Activated T-cell treated with anti-CD3 and anti-CD28 coated beads, Interleukin-2, amount 50 U/mL, for 1 hour (primary cell): Measurements from ENCODE around the gene SETD1A.

Source experiments
- DNase-seq: peaks from one replicate; pipeline ENCODE4 v3.0.0-alpha.2; 2020

Gene SETD1A

DNA sequence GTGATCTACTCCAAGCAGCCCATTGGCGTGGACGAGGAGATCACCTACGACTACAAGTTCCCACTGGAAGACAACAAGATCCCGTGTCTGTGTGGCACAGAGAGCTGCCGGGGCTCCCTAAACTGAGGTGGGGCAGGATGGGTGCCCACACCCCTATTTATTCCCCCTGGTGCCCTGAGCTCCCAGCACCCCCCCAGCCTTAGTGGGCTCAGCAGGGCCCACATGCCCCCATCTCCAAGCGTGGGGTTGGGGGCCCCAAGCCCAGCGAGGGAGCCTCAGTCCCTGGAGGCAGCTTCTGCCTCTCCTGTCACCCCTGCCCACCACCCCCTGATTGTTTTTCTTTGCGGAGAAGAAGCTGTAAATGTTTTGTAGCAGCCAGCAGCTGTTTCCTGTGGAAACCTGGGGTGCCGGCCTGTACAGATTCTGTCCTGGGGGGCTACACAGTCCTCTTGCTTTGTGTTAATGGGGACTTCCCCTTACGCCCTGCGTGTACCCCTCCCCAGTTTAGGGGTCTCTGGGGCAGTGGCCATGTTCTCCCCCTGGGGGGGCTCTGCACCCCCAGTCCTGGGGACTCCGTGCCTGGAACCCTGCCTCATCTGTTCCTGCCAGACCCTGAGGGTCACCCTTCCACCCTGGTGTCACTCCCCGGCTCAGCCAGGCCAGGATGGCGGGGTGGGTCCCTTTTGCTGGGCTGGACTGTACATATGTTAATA lies 26.5 kb downstream of the SETD1A start:
- no peak for DNase-seq

DNA sequence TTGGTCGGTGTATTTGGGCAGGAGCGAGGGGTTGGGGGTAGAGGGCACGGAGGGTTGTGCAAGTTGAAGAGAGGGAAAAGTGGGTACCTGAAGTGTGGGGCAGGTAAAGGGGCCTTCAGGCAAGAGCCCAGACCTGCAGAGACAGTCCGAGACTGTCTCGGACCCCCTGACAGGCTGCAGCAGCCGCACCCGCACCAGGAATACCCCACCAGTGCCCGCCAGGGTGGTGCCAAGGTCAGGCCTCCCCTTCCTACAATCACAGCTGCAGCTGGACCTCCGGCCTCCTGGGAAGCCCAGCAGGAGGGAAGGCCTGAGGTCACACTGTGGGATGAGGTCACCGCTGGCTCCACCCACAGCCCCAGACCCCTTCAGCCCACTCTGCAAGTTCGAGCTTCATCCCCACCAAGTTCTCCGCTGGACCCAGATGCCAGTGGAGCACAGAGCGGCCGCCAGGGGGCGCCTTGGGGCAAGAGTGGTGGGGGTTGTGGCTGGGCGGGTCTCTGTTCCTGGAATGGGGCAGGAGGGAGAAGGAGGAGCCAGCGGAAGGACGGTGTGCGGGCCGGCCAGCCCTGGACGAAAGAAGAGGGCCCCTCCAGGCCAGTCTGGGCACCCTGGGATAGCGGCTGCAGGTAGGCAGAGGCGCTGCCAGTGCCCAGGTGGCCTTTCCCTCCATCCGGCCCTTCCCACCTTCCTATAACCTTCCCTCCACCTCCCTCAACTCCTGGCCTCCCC lies 27.3 kb downstream of the SETD1A start, which contains the start of gene HSD3B7:
Gene HSD3B7 (plus strand): TSS at position 539 of the 732 bp plus-strand sequence. CDS start 452 bp downstream, outside the sequence.
- DNase-seq: peak; percentile 83

DNA sequence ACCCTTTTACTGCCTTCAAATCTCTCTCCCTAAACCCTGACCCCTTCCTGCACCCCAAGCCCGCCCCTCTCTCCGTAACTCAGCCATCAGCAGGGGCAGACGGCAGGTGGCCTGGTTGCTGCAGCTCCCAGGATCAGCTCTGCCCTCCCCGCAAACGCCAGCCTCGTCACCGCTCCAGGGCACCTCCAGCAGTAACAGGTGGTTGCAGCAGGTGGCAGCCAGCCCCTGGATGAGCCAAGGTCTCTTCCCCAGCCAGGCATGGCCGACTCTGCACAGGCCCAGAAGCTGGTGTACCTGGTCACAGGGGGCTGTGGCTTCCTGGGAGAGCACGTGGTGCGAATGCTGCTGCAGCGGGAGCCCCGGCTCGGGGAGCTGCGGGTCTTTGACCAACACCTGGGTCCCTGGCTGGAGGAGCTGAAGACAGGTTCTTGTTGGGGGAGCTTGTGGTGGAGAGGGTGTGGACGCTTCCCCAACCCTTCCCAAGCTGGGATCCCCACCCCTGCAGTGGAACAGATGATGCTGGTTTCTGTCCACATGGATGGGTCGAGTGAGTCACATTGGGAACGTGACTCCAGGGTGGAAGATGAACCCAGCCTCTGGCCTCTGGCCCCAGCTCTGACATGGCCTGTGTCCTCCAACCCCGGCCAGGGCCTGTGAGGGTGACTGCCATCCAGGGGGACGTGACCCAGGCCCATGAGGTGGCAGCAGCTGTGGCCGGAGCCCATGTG lies 28.0 kb downstream of the SETD1A start:
- DNase-seq: no peak

DNA sequence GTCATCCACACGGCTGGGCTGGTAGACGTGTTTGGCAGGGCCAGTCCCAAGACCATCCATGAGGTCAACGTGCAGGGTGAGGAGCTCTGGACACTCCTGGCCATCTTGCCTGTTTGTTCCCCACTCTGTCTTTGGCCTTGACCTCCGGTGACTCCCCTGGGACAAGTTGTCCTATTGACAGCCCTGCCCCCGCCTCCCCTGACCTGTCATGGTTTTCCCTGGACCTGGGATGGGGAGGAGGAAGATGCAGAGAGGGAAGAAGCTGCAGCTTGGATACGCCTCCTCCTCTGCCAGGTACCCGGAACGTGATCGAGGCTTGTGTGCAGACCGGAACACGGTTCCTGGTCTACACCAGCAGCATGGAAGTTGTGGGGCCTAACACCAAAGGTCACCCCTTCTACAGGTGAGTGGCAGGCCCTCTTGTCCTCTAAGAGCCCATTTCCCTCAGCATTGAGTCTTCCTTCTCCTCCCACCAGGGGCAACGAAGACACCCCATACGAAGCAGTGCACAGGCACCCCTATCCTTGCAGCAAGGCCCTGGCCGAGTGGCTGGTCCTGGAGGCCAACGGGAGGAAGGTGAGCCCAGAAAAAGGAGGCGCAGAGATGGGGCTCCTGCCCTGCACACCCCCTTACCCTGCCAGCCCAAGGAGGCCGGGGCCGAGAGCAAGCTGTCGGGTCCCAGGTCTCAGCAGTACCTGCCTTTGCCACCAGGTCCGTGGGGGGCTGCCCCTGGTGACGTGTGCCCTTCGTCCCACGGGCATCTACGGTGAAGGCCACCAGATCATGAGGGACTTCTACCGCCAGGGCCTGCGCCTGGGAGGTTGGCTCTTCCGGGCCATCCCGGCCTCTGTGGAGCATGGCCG lies 28.8 kb downstream of the SETD1A start:
- DNase-seq: no peak

DNA sequence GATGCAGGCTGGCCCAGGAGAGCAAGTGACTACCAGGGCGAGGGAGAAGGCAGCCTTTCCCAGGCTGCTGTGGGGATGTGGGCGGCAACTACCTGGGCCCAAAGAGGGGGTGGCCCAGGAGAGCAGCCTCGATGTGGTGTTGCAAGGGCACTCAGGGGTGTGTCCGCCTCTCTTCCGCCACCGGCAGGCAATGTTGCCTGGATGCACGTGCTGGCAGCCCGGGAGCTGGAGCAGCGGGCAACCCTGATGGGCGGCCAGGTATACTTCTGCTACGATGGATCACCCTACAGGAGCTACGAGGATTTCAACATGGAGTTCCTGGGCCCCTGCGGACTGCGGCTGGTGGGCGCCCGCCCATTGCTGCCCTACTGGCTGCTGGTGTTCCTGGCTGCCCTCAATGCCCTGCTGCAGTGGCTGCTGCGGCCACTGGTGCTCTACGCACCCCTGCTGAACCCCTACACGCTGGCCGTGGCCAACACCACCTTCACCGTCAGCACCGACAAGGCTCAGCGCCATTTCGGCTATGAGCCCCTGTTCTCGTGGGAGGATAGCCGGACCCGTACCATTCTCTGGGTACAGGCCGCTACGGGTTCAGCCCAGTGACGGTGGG lies 30.1 kb downstream of the SETD1A start:
- DNase-seq: no peak

DNA sequence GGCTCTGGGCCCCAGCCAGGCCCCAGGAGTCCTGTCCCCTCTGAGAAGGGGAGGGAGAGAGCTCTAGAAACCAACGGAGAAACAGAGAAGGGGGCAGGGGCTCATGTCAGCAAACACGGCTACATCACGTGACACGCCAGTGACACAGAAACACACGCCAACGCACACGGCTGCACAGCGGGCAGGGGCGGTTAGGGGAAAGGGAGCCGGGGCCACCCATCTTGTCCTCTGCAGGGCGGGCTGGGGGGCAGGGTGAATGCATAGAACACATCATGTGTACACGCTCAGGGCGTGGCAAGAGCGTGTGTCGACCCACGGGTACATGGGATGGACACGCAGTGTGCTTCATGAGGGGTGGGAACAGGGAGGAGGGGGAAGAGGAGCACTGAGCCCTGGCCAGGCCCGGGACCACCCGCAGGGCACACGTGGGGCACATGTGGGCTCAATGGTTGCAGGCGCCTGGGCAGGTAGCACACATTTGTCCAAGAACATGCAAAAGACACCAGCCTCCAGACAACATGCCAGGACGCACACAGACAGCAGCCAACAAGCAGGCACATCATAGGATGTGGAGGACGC lies 32.0 kb downstream of the SETD1A start:
- DNase-seq: no peak

DNA sequence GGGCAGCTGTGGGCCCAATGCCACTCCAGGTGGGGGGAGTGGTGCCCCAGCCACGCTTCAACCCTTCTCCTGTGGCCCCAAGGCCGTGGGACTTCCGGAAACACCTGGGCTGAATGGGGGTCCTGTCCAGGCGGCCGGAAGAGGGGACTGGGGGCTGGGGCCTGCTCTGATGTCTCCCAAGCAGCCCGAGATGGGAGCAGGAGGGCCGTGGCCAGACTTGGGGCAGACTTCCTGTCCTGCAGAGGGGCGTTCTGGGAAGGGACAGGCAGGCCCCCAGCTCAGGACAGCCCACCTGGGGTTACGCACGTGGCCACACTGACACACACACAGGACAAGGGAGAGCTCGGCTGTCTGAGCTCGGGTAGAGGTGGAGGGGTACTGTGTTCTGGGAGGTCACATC lies 32.6 kb downstream of the SETD1A start:
- no peak for DNase-seq

DNA sequence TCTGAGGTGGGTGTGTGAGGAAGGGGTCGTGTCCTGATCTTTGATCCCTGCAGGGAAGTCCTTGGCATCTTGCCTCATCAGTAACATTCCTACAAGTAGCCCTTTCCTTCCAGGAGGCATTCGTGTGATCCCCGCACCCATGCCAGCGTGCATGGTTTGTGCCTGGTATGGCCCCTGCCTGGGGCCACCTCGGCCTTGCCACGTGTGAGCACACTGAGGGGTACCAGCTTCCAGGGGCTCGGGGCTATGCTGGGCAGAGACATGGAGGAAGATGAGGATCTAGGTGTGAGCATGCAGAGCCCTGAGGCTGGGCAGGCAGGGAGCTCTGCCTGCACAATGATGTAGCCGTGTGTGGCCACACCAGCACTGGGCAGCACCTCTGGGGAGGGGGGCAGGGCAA lies 33.5 kb downstream of the SETD1A start:
- no peak for DNase-seq

DNA sequence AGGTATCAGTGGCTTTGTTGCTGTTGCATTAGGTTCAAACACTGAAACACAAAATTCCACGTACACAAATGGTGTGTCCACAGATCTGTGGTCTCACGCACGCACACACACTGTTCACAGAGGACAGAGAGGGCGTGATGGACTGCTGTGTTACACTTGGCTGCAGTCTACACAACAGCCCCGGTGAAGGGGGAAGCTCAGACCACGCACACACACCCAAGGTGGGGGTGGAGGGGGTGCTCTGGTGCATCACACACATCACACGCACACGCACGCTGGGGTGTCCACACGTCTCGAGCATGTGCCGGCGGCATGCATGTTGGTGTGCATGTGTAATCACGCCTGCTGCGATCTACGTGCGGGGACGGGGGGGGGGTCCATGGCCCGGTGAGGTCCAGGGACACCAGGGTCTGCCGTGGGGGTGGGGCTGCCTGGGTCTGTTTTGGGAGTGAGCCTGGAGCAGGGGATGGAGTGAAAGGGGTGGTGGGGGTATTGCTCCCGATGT lies 34.8 kb downstream of the SETD1A start:
- no peak for DNase-seq

DNA sequence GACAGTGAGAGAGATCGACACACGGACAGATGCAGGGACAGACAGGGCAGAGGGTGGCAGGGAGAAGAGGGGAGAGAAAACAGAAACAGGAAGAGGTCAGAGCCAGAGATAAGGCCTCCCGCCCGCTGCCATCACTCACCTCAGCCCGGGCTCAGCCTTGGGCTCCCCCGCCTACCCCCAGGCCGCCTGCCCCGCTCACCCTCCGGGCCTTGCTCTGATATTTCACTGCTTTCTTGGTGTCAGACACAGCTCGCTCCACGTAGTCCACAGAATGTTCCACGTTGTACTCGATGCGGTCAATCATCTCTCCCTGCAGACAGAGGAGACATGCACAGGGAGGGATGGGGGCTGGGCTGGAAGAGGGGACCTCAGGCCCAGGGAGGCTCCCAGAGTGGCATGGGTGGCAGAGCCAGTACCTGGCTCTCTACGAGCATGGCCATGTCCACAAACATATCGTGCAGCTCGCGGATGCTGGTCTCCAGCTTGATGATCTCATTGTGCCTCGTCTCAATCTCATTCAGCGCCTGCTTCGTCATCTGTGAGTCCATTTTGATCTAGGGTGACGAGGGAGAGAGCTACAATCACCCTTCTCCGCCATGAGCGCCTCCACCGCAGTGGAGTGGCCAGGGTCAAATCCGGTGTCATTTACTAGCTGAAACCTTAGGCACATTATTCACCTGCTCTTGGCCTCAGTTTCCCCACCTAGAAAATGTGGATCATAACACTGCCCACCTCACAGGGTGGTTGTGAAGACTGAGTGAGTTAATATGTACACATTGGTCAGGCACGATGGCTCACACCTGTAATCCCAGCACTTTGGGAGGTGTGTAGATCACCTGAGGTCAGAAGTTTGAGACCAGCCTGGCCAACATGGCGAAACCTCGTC lies 35.6 kb downstream of the SETD1A start:
- DNase-seq: no peak

DNA sequence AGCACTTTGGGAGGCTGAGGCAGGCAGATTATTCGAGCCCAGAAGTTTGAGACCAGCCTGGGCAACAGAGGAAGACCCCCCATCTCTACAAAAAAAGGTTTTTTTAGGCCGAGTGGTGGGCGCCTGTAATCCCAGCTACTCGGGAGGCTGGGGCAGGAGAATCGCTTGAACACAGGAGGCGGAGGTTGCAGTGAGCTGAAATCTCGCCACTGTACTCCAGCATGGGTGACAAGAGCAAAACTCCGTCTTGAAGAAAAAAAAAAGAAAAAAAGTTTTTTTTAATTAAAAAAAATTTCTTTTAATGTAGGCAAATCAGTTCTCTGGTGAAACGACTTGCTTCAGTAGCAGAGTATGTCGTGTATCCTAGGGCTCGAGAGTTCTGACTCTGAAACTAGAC lies 38.4 kb downstream of the SETD1A start:
- no peak for DNase-seq

DNA sequence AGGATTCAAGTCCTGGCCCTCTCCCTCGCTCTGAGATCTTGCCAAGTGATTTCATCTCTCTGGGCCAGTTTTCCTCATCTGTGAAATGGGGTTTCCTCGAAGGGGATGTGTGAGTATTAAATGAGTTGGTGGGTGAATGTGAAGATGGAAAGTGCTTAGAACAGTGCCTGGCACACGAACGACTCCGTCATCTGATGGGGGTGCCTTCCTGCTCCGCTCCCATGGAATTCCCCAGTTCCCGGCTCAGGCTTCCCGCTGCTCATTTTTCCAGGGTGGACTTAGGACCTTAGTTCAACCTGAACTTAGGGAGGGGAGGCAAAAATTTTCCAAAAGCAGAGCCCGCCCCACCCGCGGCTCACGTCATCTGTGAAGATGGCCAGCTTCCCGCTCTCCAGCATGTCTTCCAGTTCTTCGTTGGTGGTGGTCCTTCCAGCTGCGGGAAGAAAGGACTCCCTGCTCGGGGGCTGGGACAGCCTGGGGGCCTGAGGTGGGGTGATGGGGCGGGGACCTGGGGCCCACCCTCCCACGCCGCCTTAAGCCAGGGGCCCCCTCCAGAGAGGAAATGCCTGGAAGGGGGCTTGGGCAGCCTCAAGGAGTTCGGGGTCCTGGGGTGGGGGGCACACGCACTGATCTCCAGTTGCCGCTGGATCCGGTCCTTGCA lies 38.9 kb downstream of the SETD1A start:
- no peak for DNase-seq

DNA sequence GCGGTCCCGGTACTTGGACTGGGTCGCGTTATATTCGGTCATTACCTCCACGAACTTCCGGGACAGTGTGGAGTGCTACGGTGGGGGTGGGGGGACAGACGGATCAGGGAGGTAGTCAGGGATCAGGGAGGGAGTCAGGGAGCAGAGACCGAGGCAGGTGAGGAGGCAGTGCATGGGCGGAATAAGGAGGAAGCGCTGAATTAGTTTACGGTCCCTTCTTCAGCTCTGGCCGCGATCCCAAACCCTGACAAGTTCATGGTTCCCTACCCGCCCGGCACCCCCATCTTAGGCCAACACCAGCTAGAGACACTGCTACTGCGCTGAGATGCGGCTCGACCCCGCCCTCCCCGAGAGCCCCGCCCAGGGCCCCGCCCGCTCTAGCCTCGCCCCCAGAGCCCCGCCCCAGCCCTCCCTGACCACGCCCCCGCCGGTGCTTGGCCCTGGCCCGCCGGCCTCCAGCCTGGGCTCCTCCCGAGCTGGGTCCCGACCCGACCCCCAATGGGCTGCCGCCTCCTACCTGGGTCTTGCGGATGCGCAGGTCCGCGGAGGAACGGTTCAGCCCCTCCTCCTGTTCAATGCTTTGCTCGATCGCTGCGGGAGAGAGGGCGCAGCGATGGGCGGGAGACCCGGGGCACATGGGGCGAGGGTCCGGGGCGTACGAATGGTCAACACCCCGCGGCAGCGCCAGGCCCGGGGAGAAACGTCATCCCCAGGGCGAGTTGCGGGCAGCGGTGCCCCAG lies 39.6 kb downstream of the SETD1A start:
- peak; percentile 85 for DNase-seq

DNA sequence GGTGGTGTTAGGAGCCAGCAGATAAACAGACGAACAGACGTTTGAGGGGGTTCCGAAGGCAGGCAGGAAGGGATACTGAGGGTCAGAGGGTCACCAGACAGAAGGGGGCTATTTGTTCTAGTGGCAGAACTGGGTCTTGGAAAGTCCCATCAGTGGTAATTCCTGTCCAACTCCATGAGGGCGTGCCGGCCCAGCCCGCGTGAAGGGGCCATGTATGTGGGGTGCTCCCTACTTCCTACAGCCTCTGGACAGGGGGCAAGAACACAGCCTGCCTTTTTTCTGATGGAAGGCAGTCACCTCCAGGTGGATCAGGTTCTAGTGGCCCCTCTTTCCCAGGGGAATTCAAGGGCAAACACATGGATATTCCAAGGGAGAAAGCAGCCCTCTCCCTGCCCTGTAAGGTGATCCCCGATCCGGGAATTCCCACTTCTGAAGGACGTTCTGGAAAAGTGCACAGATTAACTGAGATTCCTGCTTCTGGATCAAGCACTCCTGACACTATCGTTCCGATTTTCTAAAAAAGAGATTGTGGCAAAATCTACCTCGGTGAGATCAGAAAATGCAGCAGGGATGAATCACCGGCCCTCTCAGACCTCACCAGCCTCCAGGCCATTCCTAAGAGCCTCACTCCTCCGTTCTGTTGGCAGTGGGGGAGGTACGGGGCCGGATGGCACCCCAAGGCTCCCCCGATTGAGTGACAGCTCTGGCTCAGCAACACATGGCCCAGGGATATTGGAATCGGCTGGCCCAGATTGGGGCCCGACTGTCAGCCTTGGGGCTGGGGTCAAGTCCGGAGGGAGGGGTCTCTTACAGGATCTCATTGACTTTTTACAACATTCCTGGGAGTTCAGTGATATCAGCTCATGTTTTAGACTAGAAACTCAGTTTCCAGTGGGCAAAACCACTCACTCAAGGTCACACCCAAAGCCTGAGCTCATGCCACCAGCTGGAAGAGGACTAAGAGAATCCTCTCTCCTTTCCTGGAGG lies 40.5 kb downstream of the SETD1A start:
- DNase-seq: peak; percentile 30

DNA sequence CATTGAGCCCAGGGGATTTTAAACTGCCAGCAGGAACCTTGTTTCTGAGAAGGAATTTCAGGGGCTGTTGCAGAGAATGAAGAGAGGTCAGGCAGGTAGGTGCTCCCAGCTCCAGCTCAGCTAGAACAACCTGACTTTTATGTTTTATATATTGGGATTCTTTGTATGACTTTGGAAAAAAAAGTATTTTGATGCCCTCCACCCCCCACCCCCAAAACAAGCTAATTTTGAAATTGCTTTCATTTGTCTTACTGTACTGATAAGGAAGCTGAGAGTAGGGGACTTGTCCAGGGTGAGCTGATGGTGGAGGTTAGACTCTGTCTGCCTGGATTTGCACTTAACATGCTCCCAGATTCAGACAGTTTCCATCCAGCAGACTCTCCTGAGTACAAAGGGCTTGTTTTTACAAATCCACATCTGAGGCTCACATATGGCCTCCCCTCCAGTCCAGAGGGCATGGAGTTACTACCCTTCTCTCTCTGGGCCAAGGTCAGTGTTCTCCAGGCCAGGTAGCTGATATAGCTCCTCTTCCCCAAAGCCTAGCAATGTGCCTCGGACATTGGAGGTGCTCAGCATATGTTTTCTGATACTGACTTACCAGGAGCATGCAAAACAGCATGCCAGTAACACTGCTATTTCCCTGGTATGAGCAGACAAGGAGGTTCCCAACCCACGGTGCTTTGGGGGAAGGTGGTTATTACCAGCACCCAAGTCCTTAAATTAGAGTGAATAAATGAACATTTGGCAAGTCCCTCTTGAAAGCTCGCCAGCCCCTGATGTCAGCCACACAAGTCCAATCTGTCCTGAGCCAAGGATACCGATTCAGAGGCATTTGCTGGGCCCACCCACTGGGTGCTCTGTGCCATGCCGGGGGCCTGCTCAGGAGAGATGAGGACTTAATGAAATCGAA lies 41.6 kb downstream of the SETD1A start:
- DNase-seq: no peak

DNA sequence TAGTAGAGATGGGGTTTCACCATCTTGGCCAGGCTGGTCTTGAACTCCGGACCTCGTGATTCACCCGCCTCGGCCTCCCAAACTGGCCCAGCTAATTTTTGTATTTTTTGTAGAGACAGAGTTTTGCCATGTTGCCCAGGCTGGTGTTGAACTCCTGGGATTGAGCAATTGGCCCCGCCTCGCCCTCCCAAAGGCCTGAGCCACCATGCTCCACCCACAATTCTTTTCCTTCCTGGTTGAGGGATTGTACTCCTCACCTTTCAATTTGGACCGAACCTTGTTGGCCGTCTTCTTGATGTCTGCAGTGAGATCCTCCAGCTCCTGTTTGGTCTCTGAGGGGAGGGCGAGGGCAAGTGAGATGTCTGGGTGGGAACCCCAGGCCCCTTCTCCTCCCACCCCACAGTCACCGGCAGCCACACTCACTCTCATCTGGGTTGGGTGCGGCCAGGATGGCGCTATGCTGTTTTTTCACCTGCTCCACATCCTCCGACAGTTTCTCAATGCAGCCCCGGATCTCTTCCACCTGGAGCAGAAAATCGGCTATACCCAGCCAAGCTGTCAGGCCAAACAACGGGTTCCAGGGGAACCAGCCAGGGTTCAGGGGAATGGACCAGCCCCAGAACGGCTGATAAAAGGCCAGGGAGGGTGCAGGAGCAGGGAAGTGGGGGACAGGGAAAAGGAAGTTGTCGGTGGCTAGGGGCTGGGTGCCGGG lies 43.3 kb downstream of the SETD1A start:
- DNase-seq: no peak
